Eye (tissue), 1 donor: ENCODE measurements around the gene ZNF431.
"Not testable (repeated sequence)": the region's sequence is repeated elsewhere in the genome, so short reads cannot be mapped to it uniquely, and the experiment has no call there.

ENCODE experiments used
- DNase-seq: peaks from one replicate; pipeline ENCODE4 v3.0.0-alpha.2; 2015

Gene ZNF431

DNA sequence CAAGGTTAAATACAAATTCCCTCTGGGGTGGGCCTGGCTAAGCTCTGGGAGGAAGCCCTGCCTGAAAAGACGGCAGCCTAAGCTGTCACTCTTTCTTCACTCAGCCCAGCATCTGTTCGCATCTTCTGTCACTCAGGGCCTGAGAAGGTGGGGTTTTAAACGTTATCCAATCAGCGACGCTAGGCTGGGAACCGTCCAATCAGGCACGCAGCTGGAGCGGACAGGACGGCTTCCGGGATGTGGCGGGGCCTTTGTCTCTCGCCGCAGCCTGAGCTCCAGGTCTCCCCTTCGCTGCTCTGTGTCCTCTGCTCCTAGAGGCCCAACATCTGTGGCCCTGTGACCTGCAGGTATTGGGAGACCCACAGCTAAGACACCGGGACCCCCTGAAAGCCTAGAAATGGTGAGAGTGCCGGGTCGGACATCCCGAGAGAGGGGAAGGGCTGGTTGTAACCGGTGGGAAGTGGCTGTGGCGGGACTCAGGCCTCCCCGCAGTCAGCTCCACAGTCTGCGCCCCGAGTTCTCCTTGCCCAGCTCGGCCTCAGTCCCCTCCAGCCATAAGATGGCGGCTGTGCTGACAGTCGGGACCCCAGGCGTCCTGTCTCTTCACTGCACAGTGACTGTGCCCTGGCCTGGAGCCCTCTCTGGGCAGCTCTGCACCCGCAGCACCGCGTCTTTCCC is at the start of gene ZNF431:
Gene ZNF431 (plus strand): TSS at position 254 of the 678 bp plus-strand sequence. CDS start 144 bp downstream, at position 398.
- DNase-seq: peak; percentile 98

DNA sequence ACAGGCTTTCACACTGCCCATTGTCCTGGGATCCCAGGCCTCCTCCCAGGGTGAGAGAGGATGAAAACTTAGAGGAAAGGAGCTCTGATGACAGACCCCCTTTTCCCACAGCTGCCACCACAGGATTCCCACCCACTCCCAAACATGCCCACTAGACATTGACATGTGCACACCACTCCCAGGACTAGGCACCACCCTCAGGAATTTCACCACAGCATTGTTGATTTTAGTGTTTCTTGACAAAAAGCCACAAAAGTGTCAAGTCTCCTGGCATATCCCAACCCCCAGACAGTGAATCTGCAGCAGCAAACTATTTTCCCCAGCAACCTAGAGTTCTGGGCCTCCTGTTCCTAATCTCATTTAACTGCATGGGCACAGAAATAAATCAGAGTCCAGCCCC is 49.7 kb upstream of the ZNF431 start:
- peak; percentile 29 for DNase-seq

DNA sequence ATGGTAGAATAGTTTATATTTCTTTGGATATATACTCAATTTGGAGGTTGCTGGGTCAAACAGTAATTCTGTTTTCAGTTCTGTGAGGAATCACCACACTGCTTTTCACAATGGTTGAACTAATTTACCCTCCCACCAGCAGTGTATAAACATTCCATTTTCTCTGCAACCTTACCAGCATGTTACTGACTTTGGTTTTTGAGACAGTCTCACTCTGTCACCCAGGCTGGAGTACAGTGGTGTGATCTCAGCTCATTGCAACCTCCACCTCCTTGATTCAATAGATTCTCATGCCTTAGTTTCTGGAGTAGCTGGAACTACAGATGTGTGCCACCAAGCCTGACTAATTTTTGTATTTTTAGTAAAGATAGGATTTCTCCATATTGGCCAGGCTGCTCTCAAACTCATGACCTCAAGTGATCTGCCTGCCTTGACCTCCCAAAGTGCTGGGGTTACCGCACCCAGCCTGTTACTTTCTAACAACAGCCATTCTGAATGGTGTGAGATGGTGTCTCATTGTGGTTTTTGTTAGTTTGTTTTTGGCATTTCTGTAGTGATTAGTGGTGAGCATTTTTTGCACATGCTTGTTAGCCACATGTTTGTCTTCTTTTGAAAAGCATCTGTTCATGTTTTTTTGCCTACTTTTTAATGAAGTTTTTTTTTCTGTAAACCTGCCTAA is 47.4 kb upstream of the ZNF431 start:
- DNase-seq: no peak

DNA sequence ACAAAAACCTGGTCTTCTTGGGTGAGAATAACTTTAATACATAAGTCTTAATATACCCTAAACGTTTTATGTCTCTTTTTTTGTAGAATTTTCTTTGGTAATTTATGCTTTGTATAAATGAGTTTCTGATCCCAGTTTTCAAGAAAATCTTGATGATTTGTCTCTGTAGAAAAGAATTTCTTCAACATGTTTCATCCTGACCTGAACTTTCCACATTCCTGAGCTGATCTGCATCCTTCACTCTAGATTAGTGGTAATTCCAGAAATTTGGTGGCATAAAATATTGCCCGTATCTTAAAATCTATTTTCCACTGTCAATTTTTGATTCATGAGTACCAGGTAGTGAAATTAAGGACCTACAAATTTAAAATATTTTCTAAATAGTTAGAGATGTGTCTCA is 43.5 kb upstream of the ZNF431 start:
- DNase-seq: no peak

DNA sequence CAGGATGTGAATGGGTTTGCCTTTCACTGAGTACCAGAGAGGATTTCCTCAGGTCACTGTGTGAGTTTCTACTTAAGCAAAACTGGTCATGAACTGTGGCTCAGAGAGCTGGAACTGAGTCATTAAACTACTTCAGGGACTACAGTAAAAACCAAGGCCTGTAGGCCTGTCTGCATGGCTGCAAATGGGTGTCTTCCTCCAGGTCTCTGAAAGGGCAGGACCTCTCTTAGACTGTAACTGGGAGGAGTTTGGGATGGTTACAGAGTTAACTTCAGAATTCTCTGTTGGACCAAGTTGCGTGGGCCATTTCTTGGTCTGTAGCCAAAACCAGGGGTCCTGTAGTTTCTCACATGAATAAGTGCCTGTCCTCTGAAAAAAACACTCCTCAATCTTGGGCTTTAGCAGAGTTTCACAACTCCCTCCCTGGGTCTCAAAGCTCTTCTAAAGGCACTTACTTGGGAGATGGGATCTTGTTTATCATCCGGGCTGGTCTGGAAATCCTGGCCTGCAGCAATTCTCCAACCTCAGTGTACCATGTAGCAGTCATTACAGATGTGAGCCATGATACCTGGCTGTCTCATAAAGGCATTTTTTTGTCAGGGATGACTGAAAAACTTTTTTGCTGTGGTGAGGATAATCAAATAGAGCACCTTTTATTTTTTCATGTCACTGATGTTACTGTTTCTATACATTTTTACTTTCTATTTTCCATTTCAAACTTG is 40.2 kb upstream of the ZNF431 start:
- no peak for DNase-seq

DNA sequence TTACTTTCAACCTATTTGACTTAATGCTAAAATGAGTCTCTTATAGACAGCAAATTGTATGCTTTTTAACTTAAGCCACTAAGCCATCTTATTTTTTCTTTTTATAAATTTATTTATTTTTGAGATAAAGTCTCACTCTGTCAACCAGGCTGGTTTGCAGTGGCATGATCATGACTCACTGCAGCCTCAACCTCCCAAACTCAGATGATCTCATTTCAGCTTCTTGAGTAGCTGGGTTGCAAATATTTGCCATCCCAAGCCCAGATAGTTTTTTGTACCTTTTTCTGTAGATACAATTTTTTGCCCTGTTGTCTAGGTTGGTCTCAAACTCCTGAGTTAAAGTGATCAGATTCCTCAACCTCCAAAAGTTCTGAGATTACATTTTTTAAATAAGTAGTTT is 32.7 kb upstream of the ZNF431 start:
- no peak for DNase-seq

DNA sequence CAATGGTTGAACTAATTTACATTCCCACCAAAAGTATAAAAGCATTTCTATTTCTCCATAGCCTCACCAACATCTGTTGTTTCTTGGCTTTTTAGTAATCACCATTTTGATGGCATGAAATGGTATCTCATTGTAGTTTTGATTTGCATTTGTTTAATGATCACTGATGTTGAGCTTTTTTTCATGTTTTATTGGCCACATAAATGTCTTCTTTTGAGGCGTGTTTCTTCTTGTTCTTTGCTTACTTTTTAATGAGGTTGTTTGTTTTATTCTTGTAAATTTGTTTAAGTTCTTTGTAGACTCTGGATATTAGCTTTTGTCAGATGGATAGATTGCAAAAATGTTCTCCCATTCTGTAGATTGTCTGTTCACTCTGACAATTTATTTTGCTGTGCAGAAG is 31.7 kb upstream of the ZNF431 start:
- DNase-seq: no peak

DNA sequence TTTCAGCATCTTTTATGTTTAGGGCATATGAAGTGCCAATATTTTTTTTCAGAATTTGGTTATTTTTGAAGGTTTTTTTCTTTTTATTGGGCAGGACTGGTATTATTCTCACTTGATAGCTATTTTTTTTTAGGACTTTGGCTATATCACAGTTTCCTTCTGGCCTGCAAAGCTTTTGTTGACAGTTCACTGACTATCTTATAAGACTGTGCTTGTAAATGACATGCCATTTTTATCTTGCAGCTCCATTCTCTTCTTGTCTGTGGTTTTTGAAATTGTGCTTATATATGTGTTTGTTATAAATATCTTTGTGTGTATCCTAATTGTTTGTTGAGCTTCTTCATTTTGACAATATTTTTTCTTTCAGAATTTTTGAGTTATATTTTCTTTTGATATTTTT is 26.4 kb upstream of the ZNF431 start:
- no peak for DNase-seq

DNA sequence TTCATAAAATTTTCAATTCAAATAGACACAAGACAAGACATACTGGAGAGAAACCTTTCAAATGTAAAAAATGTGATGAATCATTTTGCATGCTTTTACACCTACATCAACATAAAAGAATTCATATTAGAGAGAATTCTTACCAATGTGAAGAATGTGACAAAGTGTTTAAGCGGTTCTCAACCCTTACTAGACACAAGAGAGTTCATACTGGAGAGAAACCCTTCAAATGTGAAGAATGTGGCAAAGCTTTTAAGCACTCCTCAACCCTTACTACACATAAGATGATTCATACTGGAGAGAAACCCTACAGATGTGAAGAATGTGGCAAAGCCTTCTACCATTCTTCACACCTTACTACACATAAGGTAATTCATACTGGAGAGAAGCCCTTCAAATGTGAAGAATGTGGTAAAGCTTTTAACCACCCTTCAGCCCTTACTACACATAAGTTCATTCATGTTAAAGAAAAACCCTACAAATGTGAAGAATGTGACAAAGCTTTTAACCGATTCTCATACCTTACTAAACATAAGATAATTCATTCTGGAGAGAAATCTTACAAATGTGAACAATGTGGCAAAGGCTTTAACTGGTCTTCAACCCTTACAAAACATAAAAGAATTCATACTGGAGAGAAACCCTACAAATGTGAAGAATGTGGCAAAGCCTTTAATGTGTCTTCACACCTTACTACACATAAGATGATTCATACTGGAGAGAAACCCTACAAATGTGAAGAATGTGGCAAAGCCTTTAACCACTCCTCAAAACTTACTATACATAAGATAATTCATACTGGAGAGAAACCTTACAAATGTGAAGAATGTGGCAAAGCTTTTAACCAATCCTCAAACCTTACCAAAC is 24.6 kb upstream of the ZNF431 start:
- DNase-seq: no peak

DNA sequence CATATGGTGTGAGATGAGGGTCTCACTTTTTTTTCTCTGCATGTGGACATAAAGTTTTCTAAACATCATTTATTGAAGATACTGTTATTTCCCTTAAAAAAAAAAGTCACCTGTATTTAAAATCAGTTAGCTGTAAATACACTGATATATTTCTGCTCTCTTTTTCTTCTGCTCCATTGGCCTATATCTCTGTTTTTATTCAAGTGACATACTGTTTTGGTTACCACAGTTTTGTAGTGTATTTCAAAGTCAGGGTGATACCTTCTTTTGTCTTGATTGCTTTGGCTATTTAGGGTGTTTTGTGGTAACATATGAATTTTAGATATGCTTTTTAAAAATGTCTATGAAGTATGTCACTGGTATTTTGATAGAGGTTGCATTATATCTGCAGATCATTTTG is 15.8 kb upstream of the ZNF431 start:
- DNase-seq: no peak

DNA sequence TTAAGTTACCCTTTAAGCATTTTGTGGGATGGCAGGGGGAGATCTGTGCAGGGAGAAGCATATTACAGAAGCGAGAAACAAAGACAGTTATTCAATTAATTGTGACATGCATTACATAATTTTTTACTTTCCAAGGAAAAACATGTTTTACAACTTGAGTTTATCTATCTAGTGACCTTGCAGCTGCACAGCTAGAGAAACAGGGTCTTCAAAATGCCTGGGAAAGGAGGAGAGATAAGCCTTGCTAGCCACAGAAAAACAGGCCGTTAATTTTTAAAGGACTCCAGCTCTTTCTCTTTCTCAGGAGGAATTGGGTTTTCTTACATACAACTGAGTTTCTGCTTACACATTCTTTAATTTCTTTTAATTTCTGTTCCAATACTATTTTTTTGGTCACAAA is 14.8 kb upstream of the ZNF431 start:
- no peak for DNase-seq

DNA sequence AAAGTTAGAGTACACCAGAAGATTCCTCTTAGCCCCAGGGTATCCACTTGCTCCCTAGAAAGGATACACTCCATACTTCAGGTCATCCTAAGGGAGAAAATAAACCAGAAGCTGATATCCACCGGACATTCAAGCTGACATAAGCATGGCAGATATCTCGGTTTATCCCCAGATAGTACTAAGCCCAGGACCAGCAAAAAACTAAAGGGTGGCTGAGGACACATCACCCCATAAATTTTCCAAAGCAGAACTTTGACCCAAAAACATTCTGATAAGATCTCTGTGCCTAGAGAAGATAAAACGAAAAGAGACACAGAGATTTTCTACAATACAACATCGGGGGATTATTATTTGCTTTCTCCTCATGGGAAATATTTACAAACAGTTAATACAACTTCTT is 13.9 kb upstream of the ZNF431 start:
- no peak for DNase-seq

DNA sequence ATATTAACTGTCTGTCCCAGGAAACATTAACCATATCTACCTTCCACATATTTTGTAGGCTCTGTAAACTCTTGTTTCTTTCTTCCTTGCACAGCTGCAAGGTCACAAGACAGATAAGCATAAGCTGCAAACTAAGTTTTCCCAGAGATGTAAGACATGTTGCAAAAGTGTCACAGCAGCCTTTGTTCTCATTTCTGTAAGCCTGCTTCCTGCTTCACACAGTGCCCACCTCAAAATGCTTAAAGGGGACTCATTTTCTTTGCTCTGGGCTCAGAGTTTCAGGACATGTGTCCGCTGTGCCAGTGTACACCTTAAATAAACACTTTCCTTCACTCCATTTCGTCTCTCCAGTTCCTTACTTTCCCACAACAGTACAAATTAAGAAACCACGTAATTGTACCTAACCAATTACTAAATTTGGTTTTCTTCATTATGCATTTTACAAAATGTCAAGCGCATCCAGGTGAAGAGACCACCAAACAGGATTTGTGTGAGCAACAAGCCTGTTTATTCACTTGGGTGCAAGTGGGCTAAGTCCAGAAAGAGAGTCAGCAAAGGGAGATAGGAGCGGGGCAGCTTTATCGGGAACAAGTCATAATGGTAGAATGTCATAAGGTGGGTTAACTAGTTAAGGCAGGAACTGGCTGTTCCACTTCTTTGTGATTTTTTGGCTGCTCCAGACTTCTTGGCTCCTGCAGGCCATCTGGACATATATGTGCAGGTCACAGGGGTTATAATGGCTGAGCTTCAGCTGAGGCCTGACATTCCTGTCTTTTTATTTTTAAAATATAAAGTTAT is 12.7 kb upstream of the ZNF431 start:
- no peak for DNase-seq

DNA sequence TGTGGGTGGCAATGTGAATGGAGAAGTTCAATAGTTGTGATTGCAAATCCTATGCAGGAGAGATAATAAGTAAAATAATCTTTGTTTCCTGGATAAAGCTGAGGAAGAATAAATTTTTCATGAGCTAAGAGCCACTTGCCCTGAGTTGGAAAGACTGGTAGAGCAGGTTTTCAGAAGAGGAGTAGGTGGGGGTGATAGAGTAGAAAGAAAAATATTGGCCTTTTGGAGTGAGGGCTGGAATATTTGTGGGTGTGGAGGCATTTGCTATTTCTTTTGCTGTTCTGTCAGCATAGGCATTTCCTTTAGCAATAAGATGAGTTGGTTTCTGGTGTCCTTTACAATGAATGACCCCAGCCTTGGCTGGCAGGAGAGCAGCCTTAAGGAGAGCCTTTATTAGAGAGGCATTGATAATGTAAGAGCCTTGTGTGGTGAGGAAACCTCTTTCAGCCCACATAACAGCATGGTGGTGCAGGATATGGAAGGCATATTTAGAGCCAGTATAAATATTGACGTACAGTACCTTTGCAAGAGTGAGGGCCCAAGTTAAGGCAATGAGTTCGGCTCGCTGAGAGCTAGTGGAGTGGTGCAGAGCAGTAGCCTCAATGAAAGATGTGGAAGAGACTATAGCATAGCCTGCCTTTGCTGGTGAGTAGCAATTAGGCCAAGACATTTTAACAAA is 11.6 kb upstream of the ZNF431 start:
- no peak for DNase-seq

DNA sequence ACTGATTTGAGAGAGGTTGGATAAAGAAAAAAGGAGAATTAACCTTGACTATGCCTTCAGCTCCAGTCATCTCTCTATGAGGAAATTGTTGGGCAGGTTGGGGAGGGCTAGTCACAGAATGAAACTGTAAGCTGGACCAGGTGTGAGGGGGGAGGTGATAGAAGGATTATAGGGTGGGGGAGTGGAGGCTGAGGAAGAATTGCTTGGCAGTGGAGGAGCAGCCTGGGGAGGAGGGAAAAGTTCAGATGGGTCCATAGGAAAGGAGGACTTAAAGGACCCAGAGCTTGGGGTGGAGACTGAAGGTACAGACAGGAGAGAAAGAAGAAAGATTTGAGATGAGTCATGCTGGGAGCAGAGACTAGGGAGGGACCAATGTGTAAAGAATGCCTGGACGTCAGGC is 8.2 kb upstream of the ZNF431 start:
- DNase-seq: no peak

DNA sequence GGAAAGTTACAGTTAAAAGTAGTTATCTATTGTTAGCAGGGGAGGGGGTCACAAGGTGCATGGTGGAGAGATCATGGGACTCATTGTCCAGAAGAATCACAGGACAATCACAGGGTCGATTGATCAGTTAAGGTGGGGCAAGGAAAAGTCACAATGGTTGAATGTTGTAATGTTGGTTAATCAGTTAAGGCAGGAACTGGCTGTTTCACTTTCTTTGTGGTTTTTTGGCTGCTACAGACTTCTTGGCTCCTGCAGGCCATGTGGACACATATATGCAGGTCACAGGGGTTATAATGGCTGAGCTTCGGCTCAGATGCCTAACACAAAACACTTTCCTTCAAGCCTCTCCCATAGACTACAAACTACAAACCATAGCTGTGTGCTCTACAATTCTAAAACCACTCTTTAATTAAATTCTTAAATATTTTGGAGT is 6.9 kb upstream of the ZNF431 start:
- DNase-seq: no peak

DNA sequence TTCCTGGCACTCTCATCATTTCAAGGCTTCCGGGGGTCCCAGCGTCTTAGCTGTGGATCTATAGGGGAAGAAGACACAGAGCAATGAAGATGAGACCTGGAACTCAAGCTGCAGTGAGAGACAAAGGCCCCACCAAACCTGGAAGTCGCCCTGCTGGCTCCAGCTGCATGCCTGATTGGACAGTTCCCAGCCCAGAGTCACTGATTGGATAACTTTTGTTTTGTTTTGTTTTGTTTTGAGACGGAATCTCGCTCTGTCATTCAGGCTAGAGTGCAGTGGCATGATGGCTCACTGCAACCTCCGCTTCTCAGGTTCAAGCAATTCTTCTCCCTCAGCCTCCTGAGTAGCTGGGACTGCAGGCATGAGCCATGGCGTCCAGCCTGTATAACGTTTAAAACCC is 6.4 kb upstream of the ZNF431 start:
- no peak for DNase-seq

DNA sequence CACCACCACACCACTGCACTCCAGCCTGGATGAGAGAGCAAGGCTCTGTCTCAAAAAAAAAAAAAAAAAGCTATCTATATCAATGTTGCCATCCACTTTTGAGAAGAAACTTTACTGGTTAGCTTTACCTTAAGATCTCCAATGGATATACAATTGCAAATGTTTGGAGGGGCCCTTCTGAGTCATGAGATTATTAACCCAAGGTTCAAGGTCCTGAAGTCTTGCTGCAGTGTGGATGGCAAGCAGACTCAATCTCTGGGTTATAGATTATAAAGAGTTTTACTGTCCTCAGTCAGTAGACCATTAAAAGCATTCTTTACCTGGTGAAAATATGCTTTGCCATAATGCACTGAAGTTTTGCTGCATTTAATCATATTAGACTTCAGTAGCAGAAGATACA is 3.7 kb upstream of the ZNF431 start:
- DNase-seq: no peak

DNA sequence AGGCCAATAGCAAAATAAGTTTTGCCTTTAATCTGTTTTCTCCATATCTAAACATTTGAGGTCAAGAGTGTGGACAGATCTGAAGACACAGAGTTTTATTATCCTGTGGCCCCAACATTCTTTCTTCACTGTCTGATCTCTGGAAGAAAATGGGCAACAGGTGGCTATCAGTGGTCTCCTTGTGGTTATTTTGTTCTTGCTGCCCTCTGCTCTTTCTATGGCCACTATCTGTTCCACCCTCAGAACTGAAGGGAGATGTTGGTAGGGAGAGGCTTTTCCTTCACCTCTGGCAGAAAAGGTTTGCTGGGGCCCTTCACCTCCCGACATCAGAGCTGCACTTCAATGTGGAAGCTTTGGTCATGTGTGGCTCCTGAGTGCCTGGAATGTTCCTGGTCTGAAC is 834 bp upstream of the ZNF431 start:
- DNase-seq: not testable (repeated sequence)

DNA sequence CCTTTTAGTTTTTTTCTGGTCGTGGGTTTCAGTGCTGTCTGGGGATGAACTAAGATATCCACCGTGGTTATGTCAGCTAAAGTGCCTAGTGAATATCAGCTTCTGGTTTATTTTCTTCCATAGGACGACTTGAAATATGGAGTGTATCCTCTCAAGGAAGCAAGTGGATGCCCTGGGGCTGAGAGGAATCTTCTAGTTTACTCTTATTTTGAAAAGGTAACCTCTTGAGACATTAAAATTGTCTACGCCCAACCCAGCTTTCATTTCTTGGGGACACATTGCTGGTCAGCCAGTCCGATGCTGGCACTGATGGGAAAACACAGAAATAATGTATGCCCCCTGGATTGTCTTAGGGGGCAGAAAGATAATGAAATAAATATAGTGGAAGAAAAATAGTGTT is 1.6 kb downstream of the ZNF431 start:
- no peak for DNase-seq

DNA sequence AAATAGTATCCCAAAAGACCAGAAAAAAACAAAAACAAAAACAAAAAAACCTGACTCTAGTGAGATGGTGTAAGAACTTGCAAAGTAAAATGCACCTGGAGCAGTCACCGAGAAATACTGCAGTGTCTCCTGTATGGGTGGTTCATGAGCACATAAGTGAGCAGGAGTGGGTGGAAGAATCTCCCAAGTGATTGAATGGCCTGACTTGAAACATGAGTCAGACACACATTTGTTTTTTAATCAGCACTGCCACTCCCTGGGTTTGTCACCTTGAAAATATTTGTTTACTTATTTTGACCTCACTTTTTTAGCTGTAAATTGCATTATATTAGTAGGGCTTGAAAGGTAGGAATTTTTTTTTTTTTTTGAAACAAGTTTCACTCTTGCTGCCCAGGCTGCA is 2.0 kb downstream of the ZNF431 start:
- DNase-seq: no peak

DNA sequence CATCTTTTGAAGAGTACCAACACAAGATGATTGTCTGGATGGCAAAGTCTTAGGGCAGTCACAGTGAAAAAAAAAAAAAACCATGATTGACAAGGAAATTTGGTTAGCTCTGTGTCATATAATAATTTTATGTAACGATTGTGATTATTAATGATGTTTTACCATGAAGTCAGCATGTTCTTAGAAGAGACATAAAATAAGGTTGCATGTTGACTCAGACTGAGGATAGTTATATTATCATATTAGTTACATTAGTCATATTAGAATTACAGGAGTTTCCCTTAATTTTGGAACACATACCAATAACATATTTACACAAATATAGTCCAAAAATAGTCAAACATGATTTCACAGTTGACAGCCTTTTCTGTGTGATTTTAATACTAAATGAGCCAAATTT is 5.7 kb downstream of the ZNF431 start:
- DNase-seq: no peak
